Measurements from ENCODE around the gene SLC12A6.
"Not testable (repeated sequence)": the region's sequence is repeated elsewhere in the genome, so short reads cannot be mapped to it uniquely, and the experiment has no call there.

Gene SLC12A6

GRCh38 chr15:34337557-34338306 lies at the start of gene SLC12A6:
Gene SLC12A6 (minus strand): TSS chr15:34337781. CDS start chr15:34336680, 1,101 bp downstream.
- TF ChIP-seq ZFX (IDR thresholded peaks at IDR 0.05) (no peak), CTCF (conservative IDR thresholded peaks at IDR 0.05) (no peak)
- peak within 1 kb of the TSS; percentile 64 for H3K27ac ChIP-seq

- not testable (repeated sequence) for H3K27ac ChIP-seq
Measured at GRCh38 chr15:34381829-34382521, 44.4 kb upstream of the SLC12A6 start.

GRCh38 chr15:34380491-34380890 lies 42.9 kb upstream of the SLC12A6 start:
- H3K27ac ChIP-seq = not testable (repeated sequence)

- no peak overlapping the region for H3K27ac ChIP-seq
- TF ChIP-seq ZFX (IDR thresholded peaks at IDR 0.05) (no peak), CTCF (conservative IDR thresholded peaks at IDR 0.05) (no peak)
Measured at GRCh38 chr15:34376856-34377255, 39.3 kb upstream of the SLC12A6 start.

- H3K27ac ChIP-seq = not testable (repeated sequence)
Measured at GRCh38 chr15:34375541-34375940, 38.0 kb upstream of the SLC12A6 start.

- H3K27ac ChIP-seq = no peak overlapping the region
- TF ChIP-seq ZFX (IDR thresholded peaks at IDR 0.05) = no peak
- TF ChIP-seq CTCF (conservative IDR thresholded peaks at IDR 0.05) = no peak
Measured at GRCh38 chr15:34374816-34375215, 37.2 kb upstream of the SLC12A6 start.

- TF ChIP-seq ZFX (IDR thresholded peaks at IDR 0.05) (no peak), CTCF (conservative IDR thresholded peaks at IDR 0.05) (no peak)
- H3K27ac ChIP-seq = no peak overlapping the region
Measured at GRCh38 chr15:34373951-34374350, 36.4 kb upstream of the SLC12A6 start.

- TF ChIP-seq ZFX (IDR thresholded peaks at IDR 0.05) = no peak
- no peak for TF ChIP-seq CTCF (conservative IDR thresholded peaks at IDR 0.05)
- H3K27ac ChIP-seq = no peak overlapping the region
Measured at GRCh38 chr15:34370643-34371042, 33.1 kb upstream of the SLC12A6 start.

GRCh38 chr15:34370129-34370528 lies 32.5 kb upstream of the SLC12A6 start:
- no peak overlapping the region for H3K27ac ChIP-seq
- no peak for TF ChIP-seq ZFX (IDR thresholded peaks at IDR 0.05)
- TF ChIP-seq CTCF (conservative IDR thresholded peaks at IDR 0.05) = no peak

Measured in C4-2B (cell line).